ENCODE measurements around the gene ARHGEF2. TPM values are rescaled to one million over a fixed set of nuclear protein-coding genes. Genes with fewer than 3 reads are reported as not detected.

The ARHGEF2 gene
- total RNA-seq, 2 experiments from 2014 or later = 147 to 150 TPM

GRCh38 chr1:155974208-155975115 is 3.9 kb downstream of the ARHGEF2 start:
- Mint-ChIP-seq H3K9me3 (no peaks in the 10 kb centered on the region), H3K4me1 (ENCODE audit: low read depth) (peaks cover 68% of the 10 kb centered on the region), H3K4me3 (peak overlapping the region; percentile 98), H3K27ac (peak overlapping the region; percentile 94), H3K27me3 (no peaks in the 10 kb centered on the region), H3K36me3 (ENCODE audit: low read depth) (peaks cover 73% of the 10 kb centered on the region)
- intact Hi-C loops (cut with micrococcal nuclease) = no loop called here
- ChIA-PET POLR2A (interaction anchor here (0.6 to 7.5 kb wide), 6 partner anchors 12 to 156 kb away, joined by 3 to 128 read pairs (median 23); partner anchors contain the start of genes KHDC4 and RXFP4), CTCF (interaction anchor here (0.6 to 11.1 kb wide), 7 partner anchors 9 to 167 kb away, joined by 3 to 121 read pairs (median 5); partner anchors contain the start of genes KHDC4 and RXFP4)
- TF ChIP-seq, protein P1, sequence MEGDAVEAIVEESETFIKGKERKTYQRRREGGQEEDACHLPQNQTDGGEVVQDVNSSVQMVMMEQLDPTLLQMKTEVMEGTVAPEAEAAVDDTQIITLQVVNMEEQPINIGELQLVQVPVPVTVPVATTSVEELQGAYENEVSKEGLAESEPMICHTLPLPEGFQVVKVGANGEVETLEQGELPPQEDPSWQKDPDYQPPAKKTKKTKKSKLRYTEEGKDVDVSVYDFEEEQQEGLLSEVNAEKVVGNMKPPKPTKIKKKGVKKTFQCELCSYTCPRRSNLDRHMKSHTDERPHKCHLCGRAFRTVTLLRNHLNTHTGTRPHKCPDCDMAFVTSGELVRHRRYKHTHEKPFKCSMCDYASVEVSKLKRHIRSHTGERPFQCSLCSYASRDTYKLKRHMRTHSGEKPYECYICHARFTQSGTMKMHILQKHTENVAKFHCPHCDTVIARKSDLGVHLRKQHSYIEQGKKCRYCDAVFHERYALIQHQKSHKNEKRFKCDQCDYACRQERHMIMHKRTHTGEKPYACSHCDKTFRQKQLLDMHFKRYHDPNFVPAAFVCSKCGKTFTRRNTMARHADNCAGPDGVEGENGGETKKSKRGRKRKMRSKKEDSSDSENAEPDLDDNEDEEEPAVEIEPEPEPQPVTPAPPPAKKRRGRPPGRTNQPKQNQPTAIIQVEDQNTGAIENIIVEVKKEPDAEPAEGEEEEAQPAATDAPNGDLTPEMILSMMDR (IDR thresholded peaks at IDR 0.05) = no peak
- no peak for ATAC-seq
- no peak for DNase-seq

DNA sequence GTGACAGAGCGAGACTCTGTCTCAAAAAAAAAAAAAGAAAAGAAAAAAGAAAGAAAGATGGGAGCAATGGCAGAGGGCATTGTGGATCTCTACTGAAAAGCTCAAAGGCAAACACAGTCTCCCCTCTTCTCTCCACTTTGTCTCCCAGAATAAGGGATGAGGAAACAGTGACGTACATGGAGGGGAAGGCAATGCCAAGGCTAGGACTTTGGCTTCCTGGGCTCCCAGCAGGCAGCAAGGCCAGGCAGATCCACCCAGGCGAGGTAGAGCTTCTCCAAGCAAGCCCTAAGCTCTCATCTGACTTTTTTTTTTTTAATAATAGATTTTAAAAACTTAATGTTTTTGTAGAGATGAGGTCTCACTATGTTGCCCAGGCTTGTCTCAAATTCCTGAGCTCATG is 4.6 kb downstream of the ARHGEF2 start:
- DNase-seq = no peak
- peak overlapping the region; percentile 83 for H3K27ac Mint-ChIP-seq
- ChIA-PET POLR2A (interaction anchor here (0.6 to 8.2 kb wide), 6 partner anchors 12 to 48 kb away, joined by 3 to 54 read pairs (median 10); partner anchors contain the start of genes KHDC4 and SSR2), CTCF (interaction anchor here (1.1 to 1.6 kb wide), 4 partner anchors 15 to 39 kb away, joined by 3 to 5 read pairs (median 4); partner anchors contain the start of gene KHDC4)
- peaks cover 78% of the 10 kb centered on the region for H3K36me3 Mint-ChIP-seq (ENCODE audit: low read depth)
- H3K9me3 Mint-ChIP-seq = no peaks in the 10 kb centered on the region
- ATAC-seq = no peak
- peaks cover 74% of the 10 kb centered on the region for H3K4me1 Mint-ChIP-seq (ENCODE audit: low read depth)
- H3K4me3 Mint-ChIP-seq = no peak overlapping the region
- intact Hi-C loops (cut with micrococcal nuclease) = no loop called here
- TF ChIP-seq, protein P1 (IDR thresholded peaks at IDR 0.05) = no peak
- H3K27me3 Mint-ChIP-seq = no peaks in the 10 kb centered on the region

- Mint-ChIP-seq H3K36me3 (ENCODE audit: low read depth) (peaks cover 83% of the 10 kb centered on the region), H3K4me1 (ENCODE audit: low read depth) (peaks cover 90% of the 10 kb centered on the region), H3K4me3 (peak overlapping the region; percentile 47), H3K27me3 (no peaks in the 10 kb centered on the region), H3K27ac (peak overlapping the region; percentile 83), H3K9me3 (no peaks in the 10 kb centered on the region)
- POLR2A ChIA-PET = interaction anchor here (1.0 to 8.2 kb wide), 4 partner anchors 10 to 48 kb away, joined by 3 to 46 read pairs (median 10); partner anchors contain the start of genes KHDC4 and SSR2
- no peak for DNase-seq
- intact Hi-C loops (cut with micrococcal nuclease) = no loop called here
- ATAC-seq = no peak
- TF ChIP-seq, protein P1 (IDR thresholded peaks at IDR 0.05) = no peak
- CTCF ChIA-PET = interaction anchor here (1.1 to 2.7 kb wide), 3 partner anchors 12 to 18 kb away, joined by 3 to 11 read pairs (median 4); no protein-coding TSS in a partner anchor
Measured at GRCh38 chr1:155971910-155972809, 6.2 kb downstream of the ARHGEF2 start.

DNA sequence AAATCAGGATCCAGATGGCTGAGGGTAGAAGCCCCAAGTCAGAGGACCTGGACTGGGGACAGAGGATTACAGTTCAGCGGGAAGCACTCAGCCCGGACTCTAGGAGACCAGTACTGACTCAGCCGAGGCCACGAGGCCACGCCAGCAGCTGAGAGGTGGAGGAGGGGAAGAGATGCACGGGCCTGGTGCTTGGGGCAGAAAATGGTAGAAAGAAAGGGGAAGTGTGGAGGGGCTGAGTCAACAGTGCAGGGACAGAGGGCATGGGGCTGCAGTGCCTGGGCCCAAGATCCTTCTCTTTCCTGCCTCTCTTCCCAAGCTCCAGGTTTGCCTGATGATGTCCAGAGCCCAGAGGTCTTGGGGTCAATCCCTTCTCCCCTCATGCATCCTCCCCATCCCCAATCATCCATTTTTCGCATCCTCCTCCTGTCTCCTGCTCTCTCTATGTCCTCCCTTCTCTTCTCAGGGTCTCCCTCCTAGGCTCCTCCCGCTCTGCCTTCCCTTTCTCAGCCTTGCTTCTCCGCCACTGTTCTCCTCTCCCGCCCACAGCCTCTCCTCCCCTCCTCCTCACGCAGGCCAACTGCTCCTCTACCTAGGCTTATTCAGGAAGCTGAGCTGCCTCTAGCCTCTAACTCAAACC is 7.7 kb downstream of the ARHGEF2 start:
- Mint-ChIP-seq H3K27me3 (no peaks in the 10 kb centered on the region), H3K4me1 (ENCODE audit: low read depth) (peaks cover 92% of the 10 kb centered on the region), H3K9me3 (no peaks in the 10 kb centered on the region), H3K27ac (peak overlapping the region; percentile 88), H3K36me3 (ENCODE audit: low read depth) (peaks cover 83% of the 10 kb centered on the region), H3K4me3 (peak overlapping the region; percentile 47)
- intact Hi-C loops (cut with micrococcal nuclease) = no loop called here
- ATAC-seq (peak; percentile 72), DNase-seq (peak; percentile 62)
- ChIA-PET CTCF (interaction anchor here (1.3 to 2.7 kb wide), 4 partner anchors 10 to 33 kb away, joined by 3 to 11 read pairs (median 5); no protein-coding TSS in a partner anchor), POLR2A (interaction anchor here (0.7 to 8.2 kb wide), 5 partner anchors 9 to 222 kb away, joined by 3 to 49 read pairs (median 24); partner anchors contain the start of genes ARHGEF2 and KHDC4)
- TF ChIP-seq, protein P1 (IDR thresholded peaks at IDR 0.05) = no peak
